Measurements from ENCODE around the gene MACROH2A1. TPM values are rescaled to one million over a fixed set of nuclear protein-coding genes. Genes with fewer than 3 reads are reported as not detected.

MACROH2A1 gene
- polyA plus RNA-seq, 2 of the 4 experiments (the other 2 are of a cell fraction) = 158 to 172 TPM

DNA sequence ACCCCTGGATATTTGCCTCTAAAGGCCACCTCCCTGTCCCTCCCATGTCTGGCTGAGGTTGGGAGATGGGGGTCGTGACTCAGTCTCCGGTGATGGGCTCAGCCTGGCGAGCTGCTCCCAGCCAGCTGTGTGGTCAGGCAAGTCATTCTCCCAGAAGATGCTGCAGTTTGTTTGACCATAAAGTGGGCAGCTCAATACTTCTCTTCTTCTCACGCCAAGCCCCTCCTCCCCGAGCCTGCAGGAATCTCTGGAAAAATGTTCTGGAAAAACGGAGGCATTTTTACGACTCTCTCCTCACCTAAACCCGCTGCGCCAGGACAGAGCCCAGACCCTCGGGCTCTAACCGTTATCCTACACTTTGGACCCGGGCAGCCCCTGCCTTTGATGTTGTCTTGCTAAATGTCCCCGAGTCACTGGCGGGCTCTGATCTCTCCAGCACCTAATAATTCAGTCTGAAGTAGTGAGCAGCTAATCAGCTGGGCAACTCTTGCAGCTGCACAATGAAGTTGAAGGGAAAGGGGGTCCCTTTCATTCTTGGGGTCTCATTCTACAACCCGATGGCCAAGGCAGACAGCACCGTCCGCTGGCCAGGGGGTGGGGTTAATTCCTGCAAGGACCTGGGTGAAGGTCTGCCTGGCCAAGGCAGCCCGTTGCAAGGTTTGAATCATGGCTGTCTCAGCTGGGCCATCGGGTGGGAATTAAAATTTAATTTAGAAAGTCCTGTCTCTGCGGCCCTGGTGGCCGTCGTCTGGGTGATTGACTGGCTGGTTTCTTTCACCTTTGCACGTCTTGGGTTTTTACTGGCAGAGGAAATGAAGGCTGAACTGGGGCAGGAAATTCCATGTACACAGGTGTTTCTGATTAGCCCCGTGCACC, 35.8 kb upstream of the MACROH2A1 start:
- FAIRE-seq = no peak
- 62% methylated on average over 24 of the region's 24 CpGs for WGBS (ENCODE audit: missing lambda C conversion rate)
- no peak overlapping the region for H3K4me2 ChIP-seq
- no peak for TF ChIP-seq RCOR1 (IDR thresholded peaks at IDR 0.05; ENCODE audit: low read depth, low read length)
- TF ChIP-seq, protein P1, sequence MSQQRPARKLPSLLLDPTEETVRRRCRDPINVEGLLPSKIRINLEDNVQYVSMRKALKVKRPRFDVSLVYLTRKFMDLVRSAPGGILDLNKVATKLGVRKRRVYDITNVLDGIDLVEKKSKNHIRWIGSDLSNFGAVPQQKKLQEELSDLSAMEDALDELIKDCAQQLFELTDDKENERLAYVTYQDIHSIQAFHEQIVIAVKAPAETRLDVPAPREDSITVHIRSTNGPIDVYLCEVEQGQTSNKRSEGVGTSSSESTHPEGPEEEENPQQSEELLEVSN (IDR thresholded peaks at IDR 0.05; ENCODE audit: borderline replicate concordance, low read depth) = no peak
- TF ChIP-seq JUN (IDR thresholded peaks at IDR 0.05) = no peak
- no peak for TF ChIP-seq PHF8 (IDR thresholded peaks at IDR 0.05; ENCODE audit: borderline replicate concordance, low read depth)
- TF ChIP-seq CBX2 (IDR thresholded peaks at IDR 0.05; ENCODE audit: borderline replicate concordance, low read depth) = no peak
- no peak for TF ChIP-seq EHMT2 (IDR thresholded peaks at IDR 0.05; ENCODE audit: low read depth)
- TF ChIP-seq EHF (CRISPR knock-in tag; IDR thresholded peaks at IDR 0.05) = no peak
- no peak for TF ChIP-seq PBX3 (IDR thresholded peaks at IDR 0.05)
- no peak for TF ChIP-seq TP53 (CRISPR knock-in tag; IDR thresholded peaks at IDR 0.05)
- TF ChIP-seq RARB (CRISPR knock-in tag; IDR thresholded peaks at IDR 0.05) = no peak
- TF ChIP-seq CHD4 (IDR thresholded peaks at IDR 0.05; ENCODE audit: borderline replicate concordance) = no peak
- no peak for TF ChIP-seq SMC3 (IDR thresholded peaks at IDR 0.05)
- TF ChIP-seq MAZ (IDR thresholded peaks at IDR 0.05; ENCODE audit: borderline replicate concordance, low read depth, low read length) = no peak
- no peak for TF ChIP-seq USF2 (IDR thresholded peaks at IDR 0.05)
- no peak for TF ChIP-seq FOSB (CRISPR knock-in tag; IDR thresholded peaks at IDR 0.05)
- H3K27ac ChIP-seq = no peak overlapping the region
- H3K4me1 ChIP-seq = no peaks in the 10 kb centered on the region
- DNase-seq (ENCODE audit: low read depth in 1 of 2, low spot score in 1 of 2) = no peak
- no peak overlapping the region for H3K4me3 ChIP-seq
- ChIA-PET POLR2A (no interaction called here), CTCF (interaction anchor here (1.2 to 3.4 kb wide), 4 partner anchors 9 to 126 kb away, joined by 4 to 14 read pairs (median 6); partner anchors contain the start of gene DCANP1)
- no peak for ATAC-seq
- H3K9me3 ChIP-seq = no peaks in the 10 kb centered on the region

DNA sequence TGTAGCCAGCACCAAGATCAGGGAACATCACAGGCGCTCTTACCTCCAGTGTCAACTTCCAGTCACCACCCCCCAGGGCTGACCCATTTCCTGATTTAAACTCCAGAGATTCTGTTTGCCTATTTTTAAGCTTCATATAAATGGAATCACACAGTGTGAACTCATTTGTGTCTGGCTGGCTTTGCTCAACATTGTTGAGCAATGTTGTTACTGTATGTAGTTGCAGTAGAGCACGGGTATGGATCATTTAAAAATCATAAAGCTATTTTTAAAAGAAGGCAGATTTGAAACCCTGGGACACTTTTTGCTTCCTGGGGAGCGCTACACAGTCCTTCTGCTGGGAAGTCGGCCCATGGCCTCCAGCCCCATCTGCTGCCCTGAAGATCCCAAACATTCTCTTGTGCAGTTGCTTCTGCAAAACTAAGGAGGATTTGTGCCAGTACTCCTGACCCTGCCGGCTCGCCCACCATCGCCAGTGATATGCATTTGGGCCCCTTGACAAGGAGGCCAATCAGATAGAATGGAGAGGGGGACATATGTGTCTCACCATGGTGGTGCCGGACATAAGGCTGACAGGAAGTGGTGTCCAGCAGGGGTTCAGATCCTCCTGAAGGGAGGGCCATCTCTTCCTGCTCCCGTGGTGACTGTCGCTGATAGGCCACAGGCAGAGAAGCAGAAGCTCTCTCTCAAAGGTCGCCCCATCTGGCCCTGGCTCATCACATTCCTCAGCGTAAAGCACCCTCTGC, 34.8 kb upstream of the MACROH2A1 start:
- no peaks in the 10 kb centered on the region for H3K4me1 ChIP-seq
- H3K27ac ChIP-seq = no peak overlapping the region
- ATAC-seq (no peak), DNase-seq (ENCODE audit: low read depth in 1 of 2, low spot score in 1 of 2) (no peak), FAIRE-seq (no peak)
- TF ChIP-seq RAD21 (conservative IDR thresholded peaks at IDR 0.05 in 1 of 2, IDR thresholded peaks at IDR 0.05 in 1 of 2) = no peak
- ChIA-PET POLR2A (no interaction called here), CTCF (interaction anchor here (0.5 to 2.2 kb wide), 3 partner anchors 13 to 467 kb away, joined by 3 to 6 read pairs (median 4); partner anchors contain the start of gene DCANP1)
- 68% methylated on average over 12 of the region's 12 CpGs for whole genome bisulfite sequencing (ENCODE audit: missing lambda C conversion rate)
- no peak overlapping the region for H3K4me3 ChIP-seq
- no peak overlapping the region for H3K4me2 ChIP-seq
- H3K9me3 ChIP-seq = peaks cover 8% of the 10 kb centered on the region; the same call in 2 of the 3 replicates

DNA sequence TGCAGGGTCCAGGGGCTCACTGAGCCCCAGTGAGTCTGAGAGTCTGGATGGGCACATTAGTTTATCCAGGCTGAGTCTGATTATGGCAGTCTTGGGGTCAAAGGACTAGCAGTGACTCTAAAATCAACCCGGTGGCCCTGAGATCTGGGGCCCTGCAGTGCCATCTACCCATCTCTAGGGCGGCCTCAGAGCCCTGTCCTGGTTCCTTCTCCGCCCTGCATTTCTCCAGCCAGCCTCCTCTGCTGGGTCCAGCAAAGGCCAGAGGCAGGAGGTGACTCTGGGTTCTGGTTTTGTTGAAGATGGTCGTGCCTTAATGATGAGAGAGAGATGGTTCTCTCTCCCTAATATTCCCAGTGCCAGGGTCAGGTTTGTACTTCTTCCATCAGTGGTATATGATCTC, 33.1 kb upstream of the MACROH2A1 start:
- ATAC-seq (peak in 1 of 2 experiments; percentile 39; a peak in 2 of 6 replicates), FAIRE-seq (no peak), DNase-seq (ENCODE audit: low read depth in 1 of 2, low spot score in 1 of 2) (no peak)
- no peak overlapping the region for H3K27ac ChIP-seq
- POLR2A ChIA-PET = no interaction called here
- CTCF ChIA-PET = interaction anchor here (0.7 kb wide), 1 partner anchor 25 kb away, joined by 3 read pairs; no protein-coding TSS in a partner anchor
- no peak overlapping the region for H3K4me2 ChIP-seq
- H3K9me3 ChIP-seq = peaks cover 20% of the 10 kb centered on the region
- H3K4me1 ChIP-seq = no peaks in the 10 kb centered on the region
- no peak overlapping the region for H3K4me3 ChIP-seq
- 55% methylated on average over 4 of the region's 4 CpGs for WGBS (ENCODE audit: missing lambda C conversion rate)
- TF ChIP-seq REST (IDR thresholded peaks at IDR 0.05) (no peak), RAD21 (conservative IDR thresholded peaks at IDR 0.05 in 1 of 2, IDR thresholded peaks at IDR 0.05 in 1 of 2) (no peak), JUN (IDR thresholded peaks at IDR 0.05) (no peak), GATA3 (IDR thresholded peaks at IDR 0.05; ENCODE audit: borderline replicate concordance) (no peak), BCL3 (IDR thresholded peaks at IDR 0.05) (no peak), RCOR1 (IDR thresholded peaks at IDR 0.05; ENCODE audit: low read depth, low read length) (no peak), BHLHE40 (IDR thresholded peaks at IDR 0.05; ENCODE audit: low read depth, low read length) (no peak), HDAC2 (IDR thresholded peaks at IDR 0.05) (no peak)
- TF ChIP-seq, protein P2, sequence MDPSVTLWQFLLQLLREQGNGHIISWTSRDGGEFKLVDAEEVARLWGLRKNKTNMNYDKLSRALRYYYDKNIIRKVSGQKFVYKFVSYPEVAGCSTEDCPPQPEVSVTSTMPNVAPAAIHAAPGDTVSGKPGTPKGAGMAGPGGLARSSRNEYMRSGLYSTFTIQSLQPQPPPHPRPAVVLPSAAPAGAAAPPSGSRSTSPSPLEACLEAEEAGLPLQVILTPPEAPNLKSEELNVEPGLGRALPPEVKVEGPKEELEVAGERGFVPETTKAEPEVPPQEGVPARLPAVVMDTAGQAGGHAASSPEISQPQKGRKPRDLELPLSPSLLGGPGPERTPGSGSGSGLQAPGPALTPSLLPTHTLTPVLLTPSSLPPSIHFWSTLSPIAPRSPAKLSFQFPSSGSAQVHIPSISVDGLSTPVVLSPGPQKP (IDR thresholded peaks at IDR 0.05; ENCODE audit: low read depth, low read length) = no peak
